K562 (cell line): ENCODE results near the gene TBC1D26. TPM values are rescaled to one million over a fixed set of nuclear protein-coding genes. Genes with fewer than 3 reads are reported as not detected.
"Not testable (repeated sequence)": the region's sequence is repeated elsewhere in the genome, so short reads cannot be mapped to it uniquely, and the experiment has no call there.

Source experiments
- ATAC-seq: fragments of 200-7000 bp; cut with Tn5 transposase; 3 replicates; pipeline ENCODE4 v1.9.1; 2020; ENCODE audit warnings: moderate library complexity
- BruUV-seq: library from RNA; stranded (reverse); fragments of 400-500 nt; replicated peaks from 2 replicates; lab custom pipeline; 2021; lab: Mats Ljungman, UMichigan
- CTCF ChIA-PET: fragments of 300-600 bp; formaldehyde crosslinking; extraction: SDS; loops from one replicate; lab custom pipeline; 2021; ENCODE audit warnings: low intra/inter-chr PET ratio; lab: Yijun Ruan, JAX
- POLR2A ChIA-PET: fragments of 300-600, 350-650 bp; sonication (Branson Sonifier 250); formaldehyde crosslinking; extraction: SDS; loops from one replicate; lab custom pipeline; 2021; ENCODE audit warnings: antibody characterized with exemption, inconsistent platforms; lab: Yijun Ruan, JAX
- DNase-seq, 4 experiments: peaks; one replicate each; pipeline versions ENCODE4 v3.0.0 to v3.0.0-alpha.2; 2011 to 2018; ENCODE audit warnings: low spot score in 3 of 4, mixed read lengths in 3 of 4; ENCODE audit errors: extremely low read depth in 1 of 4
- FAIRE-seq: peaks from 2 replicates; lab custom pipeline; 2011; peaks lifted over from hg19 to GRCh38; lab: Jason Lieb, UNC
- H2AFZ ChIP-seq: 2 replicates; pipeline ENCODE4 v1.6.0; 2011; ENCODE audit warnings: low read depth, low read length, control low read depth, inconsistent platforms
- H3K27ac ChIP-seq: fragments of 200-600 bp; 3 replicates; pipeline ENCODE4 v1.8.0; 2011; ENCODE audit warnings: low read depth, mild to moderate bottlenecking, control low read depth, inconsistent platforms, low read length, moderate library complexity, mixed read lengths; ENCODE audit errors: extremely low read depth
- H3K27me3 ChIP-seq, 2 experiments: fragments of 300-600 bp in 1 of 2; 2 replicates in 1 of 2; 3 replicates in 1 of 2; pipeline versions ENCODE4 v1.6.0 to v1.8.0; 2011; ENCODE audit warnings: inconsistent platforms in 2 of 2, low read length in 2 of 2, mild to moderate bottlenecking in 1 of 2, mixed read lengths in 1 of 2, moderate library complexity in 1 of 2; ENCODE audit not compliant: control insufficient read depth in 2 of 2, insufficient read depth in 2 of 2
- H3K36me3 ChIP-seq: fragments of 300-600 bp; 3 replicates; pipeline ENCODE4 v1.8.0; 2011; ENCODE audit warnings: mild to moderate bottlenecking, low read length, inconsistent platforms; ENCODE audit not compliant: control insufficient read depth, insufficient read depth
- H3K4me1 ChIP-seq, 2 experiments: fragments of 200-600 bp in 1 of 2; replicated peaks in 1 of 2; 2 replicates in 1 of 2; 3 replicates in 1 of 2; pipeline versions ENCODE4 v1.5.1 to v1.8.0; 2011; ENCODE audit warnings: inconsistent platforms in 2 of 2, low read length in 2 of 2, mild to moderate bottlenecking in 1 of 2, mixed read lengths in 1 of 2, moderate library complexity in 1 of 2; ENCODE audit not compliant: control insufficient read depth in 2 of 2, insufficient read depth in 2 of 2
- H3K4me2 ChIP-seq: 2 replicates; pipeline ENCODE4 v1.6.1; 2011; ENCODE audit warnings: low read length, control low read depth, inconsistent platforms, mixed read lengths; ENCODE audit not compliant: insufficient read depth
- H3K4me3 ChIP-seq: fragments of 200-600 bp; sonication (generic), shearing (Covaris generic); 2 replicates; pipeline ENCODE4 v1.5.1; 2016; ENCODE audit warnings: control low read depth, inconsistent platforms
- H3K79me2 ChIP-seq: fragments of 200-600 bp; 3 replicates; pipeline ENCODE4 v1.8.0; 2011; ENCODE audit warnings: low read length, inconsistent platforms; ENCODE audit not compliant: control insufficient read depth, insufficient read depth
- H3K9ac ChIP-seq, 2 experiments: 2 replicates each; pipeline versions ENCODE4 v1.6.0 to v1.6.1; 2011; ENCODE audit warnings: low read depth in 2 of 2, low read length in 2 of 2, control low read depth in 1 of 2, inconsistent platforms in 1 of 2, mild to moderate bottlenecking in 1 of 2, mixed read lengths in 1 of 2; ENCODE audit not compliant: insufficient read depth in 1 of 2
- H3K9me1 ChIP-seq: one replicate; pipeline ENCODE4 v1.6.0; 2011; ENCODE audit warnings: inconsistent platforms, mild to moderate bottlenecking, low read length, moderate library complexity; ENCODE audit not compliant: control insufficient read depth, insufficient read depth
- H3K9me3 ChIP-seq: replicated peaks from 2 replicates; pipeline ENCODE4 v1.5.1; 2011; ENCODE audit warnings: low read depth, low read length, inconsistent platforms; ENCODE audit not compliant: control insufficient read depth, insufficient read depth
- H4K20me1 ChIP-seq: replicated peaks from 2 replicates; pipeline ENCODE4 v1.6.1; 2011; ENCODE audit warnings: low read length, inconsistent platforms, mixed read lengths; ENCODE audit not compliant: control insufficient read depth, insufficient read depth
- WGBS: fragments of 100-300 bp; shearing (Covaris generic); methylation state at CpG from one replicate; pipeline ENCODE4 v1.1.6; 2016; ENCODE audit warnings: low coverage, mixed read lengths; ENCODE audit not compliant: insufficient coverage; ENCODE audit errors: missing lambda C conversion rate; 5-methylcytosine and 5-hydroxymethylcytosine counted together
- in situ Hi-C: fragments of 300-500 bp; cut with MboI; formaldehyde crosslinking; loops from 4 replicates; pipeline ENCODE4 v1.15.0; 2018; ENCODE audit warnings: inconsistent platforms, mixed read lengths
- intact Hi-C: fragments of 100-400 bp; cut with micrococcal nuclease; formaldehyde crosslinking; loops from 2 replicates; pipeline ENCODE4 v1.14.2; 2022
- polyA plus RNA-seq, 8 experiments: library from polyadenylated mRNA; depleted of rRNA in 4 of 8; stranded (reverse) in 5 of 8; unstranded in 3 of 8; fragments of >200 nt; fragmentation: Nextera tagmentation in 2 of 8; fragmentation: Illumina TruSeq in 1 of 8; extraction: Ambion mirVana in 2 of 8; extraction: Trizol in 1 of 8; gene quantifications; 2 replicates each; pipeline versions ENCODE4 v1.2.1 to v1.2.3, GENCODE V29; 2011 to 2014; ENCODE audit warnings: inconsistent platforms in 1 of 8, missing spikeins in 1 of 8
- total RNA-seq, 7 experiments: library from RNA; depleted of rRNA in 6 of 7; stranded (reverse); fragments of >200 nt in 6 of 7; fragmentation: Illumina TruSeq in 2 of 7; extraction: Trizol in 2 of 7; gene quantifications; 2 replicates each; pipeline versions ENCODE4 v1.2.1 to v1.2.3, GENCODE V29; 2011 to 2021; ENCODE audit warnings: low replicate concordance in 1 of 7

The TBC1D26 gene
- total and polyA plus RNA-seq, 9 of the 15 experiments (the other 6 are each of a cell fraction or from before 2014, with no cell fraction given) = 0.08 TPM; not detected in 8

DNA sequence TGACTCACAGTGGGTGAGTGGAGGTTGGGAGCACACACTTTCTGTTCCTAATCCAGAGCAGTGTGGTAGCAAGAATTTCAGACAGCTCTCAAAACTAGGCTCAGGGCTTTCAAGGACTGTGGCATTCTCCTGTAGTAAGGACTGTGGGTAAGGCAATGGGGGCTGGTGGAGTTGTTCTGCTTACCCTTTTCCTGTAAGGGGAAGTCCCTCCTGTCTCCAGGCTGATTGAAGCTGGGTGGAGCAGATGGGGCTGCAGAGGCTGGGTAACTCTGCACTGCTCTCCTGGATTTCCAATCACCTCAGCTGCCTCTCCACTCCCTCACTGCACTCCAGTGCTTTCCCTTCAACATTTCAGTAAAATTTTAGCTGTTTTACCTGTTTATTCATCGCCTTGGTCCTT lies 44.6 kb upstream of the TBC1D26 start:
- H3K4me1 ChIP-seq, H3K27me3 ChIP-seq, in situ Hi-C loops, H3K79me2 ChIP-seq, H3K4me2 ChIP-seq, H3K36me3 ChIP-seq, POLR2A ChIA-PET, BruUV-seq, H2AFZ ChIP-seq, ATAC-seq, H3K9me1 ChIP-seq, DNase-seq, FAIRE-seq, H3K27ac ChIP-seq, CTCF ChIA-PET, H4K20me1 ChIP-seq, intact Hi-C loops, H3K9me3 ChIP-seq, H3K9ac ChIP-seq, H3K4me3 ChIP-seq: not testable (repeated sequence)
- WGBS = 20% methylated on average over 1 of the region's 1 CpG

DNA sequence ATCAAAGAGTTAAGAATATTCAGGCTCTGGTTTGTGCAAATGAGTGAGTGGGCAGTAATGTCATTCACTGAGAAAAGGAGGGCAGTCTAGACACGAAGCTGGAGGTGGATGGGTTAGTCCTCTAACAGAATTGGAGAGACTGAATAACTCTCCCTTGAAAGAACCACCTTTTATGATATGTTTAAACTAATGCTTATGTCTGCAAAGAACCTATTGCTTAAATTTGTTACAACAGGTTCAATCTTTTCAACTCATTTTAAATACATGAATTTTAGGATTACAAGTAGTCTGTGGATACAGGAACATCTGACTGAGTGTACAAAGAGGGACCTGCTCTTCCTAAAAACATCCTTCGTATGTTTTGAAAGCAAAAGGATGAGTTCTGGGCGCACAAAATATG lies 33.1 kb upstream of the TBC1D26 start:
- in situ Hi-C loops, H3K27ac ChIP-seq, FAIRE-seq, DNase-seq, intact Hi-C loops, H4K20me1 ChIP-seq, CTCF ChIA-PET, H3K4me1 ChIP-seq, H3K79me2 ChIP-seq, H3K27me3 ChIP-seq, BruUV-seq, H3K36me3 ChIP-seq, H3K9me1 ChIP-seq, H3K9me3 ChIP-seq: not testable (repeated sequence)
- peak overlapping the region; percentile 81 for H2AFZ ChIP-seq
- WGBS = no CpG with 5 or more reads among the region's 3 CpGs
- peak overlapping the region; percentile 47 for H3K4me3 ChIP-seq
- H3K9ac ChIP-seq = peak overlapping the region in 1 of 2 experiments; percentile 20; a peak in 2 of 4 replicates
- peak overlapping the region; percentile 49 for H3K4me2 ChIP-seq
- POLR2A ChIA-PET = interaction anchor here (1.2 kb wide), 1 partner anchor 139 kb away, joined by 3 read pairs; no protein-coding TSS in a partner anchor
- ATAC-seq = peak; percentile 10
